ENCODE measurements around the gene ARID3A. TPM values are rescaled to one million over a fixed set of nuclear protein-coding genes. Genes with fewer than 3 reads are reported as not detected.

ARID3A gene
- total and polyA plus RNA-seq, 2 donors (not counting 3 experiments of a cell fraction or from before 2014, with no cell fraction given): 5.4 to 13.2 TPM

DNA sequence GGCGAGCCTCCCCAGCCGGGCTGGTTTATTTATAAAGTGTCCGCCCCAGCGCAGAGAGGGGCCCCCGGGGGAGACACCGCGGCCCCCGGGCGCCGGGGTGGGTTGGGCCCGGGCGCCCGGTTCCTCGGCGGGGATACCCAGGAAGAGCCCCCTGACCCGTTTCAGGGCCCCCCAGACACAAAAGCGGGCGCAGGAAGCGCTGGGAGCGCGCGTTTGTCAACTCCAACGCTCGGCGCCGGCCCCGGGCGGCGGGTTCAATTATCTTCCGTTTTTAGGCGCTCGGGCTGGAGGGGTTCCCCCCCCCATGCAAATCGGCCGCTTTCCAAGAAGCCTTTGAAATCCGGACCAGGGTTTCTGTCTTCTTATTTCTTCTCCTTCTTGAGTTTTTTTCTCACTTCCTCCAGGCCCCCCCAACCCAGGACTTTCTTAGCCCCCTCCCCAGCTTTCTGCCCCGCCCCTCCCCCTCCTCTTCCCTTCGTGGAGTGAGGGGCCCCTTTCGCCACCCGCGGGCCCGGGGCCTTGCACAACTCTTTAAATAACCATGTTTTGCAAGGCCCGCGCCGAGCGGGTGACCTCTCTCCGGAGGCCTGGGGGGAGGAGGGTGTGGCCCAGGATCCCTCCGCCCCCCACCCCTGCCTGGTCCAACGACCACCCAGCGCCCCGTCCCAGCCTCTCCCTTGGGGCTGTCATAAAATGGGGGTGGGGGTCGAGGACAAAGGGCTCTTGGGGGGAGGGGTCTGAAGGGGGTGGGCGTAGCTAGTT is 935 bp downstream of the ARID3A start:
- TF ChIP-seq EZH2 (IDR thresholded peaks at IDR 0.05; ENCODE audit: borderline replicate concordance, low read depth, low read length, severe bottlenecking) (no peak), MYC (IDR thresholded peaks at IDR 0.05; ENCODE audit: low read depth, low read length) (no peak), MAX (IDR thresholded peaks at IDR 0.05; ENCODE audit: insufficient read depth, insufficient read length) (no peak), POLR2AphosphoS5 (IDR thresholded peaks at IDR 0.05; ENCODE audit: insufficient read depth, low read depth, low read length) (no peak)
- Histone ChIP-seq H3K36me3 (ENCODE audit: control insufficient read depth in 2 of 2, extremely low read depth in 1 of 2, insufficient read depth in 2 of 2, low read length in 2 of 2) (no peaks in the 10 kb centered on the region), H3K4me3 (replicated peaks in 1 of 3; ENCODE audit: insufficient read depth in 1 of 3, low read depth in 1 of 3, low read length in 3 of 3) (peak overlapping the region; percentile 63 to 95 (median 85)), H3K9me3 (replicated peaks; ENCODE audit: control insufficient read depth, insufficient read depth, low read length) (no peaks in the 10 kb centered on the region), H3K9ac (replicated peaks; ENCODE audit: extremely low read depth, insufficient read depth, low read length) (peak overlapping the region; percentile 69), H3K4me1 (ENCODE audit: control insufficient read depth, extremely low read depth, insufficient read depth, low read length) (peaks cover 6% of the 10 kb centered on the region), H3K4me2 (ENCODE audit: insufficient read depth, low read length) (peak overlapping the region; percentile 67), H3K27me3 (ENCODE audit: control insufficient read depth in 2 of 2, insufficient read depth in 2 of 2, low read length in 2 of 2) (no peaks in the 10 kb centered on the region), H4K20me1 (replicated peaks; ENCODE audit: control insufficient read depth, extremely low read depth, insufficient read depth, low read length) (no peaks in the 10 kb centered on the region), H3K9me1 (replicated peaks; ENCODE audit: control insufficient read depth, extremely low read depth, insufficient read depth, low read length) (no peaks in the 10 kb centered on the region), H2AFZ (ENCODE audit: low read depth, low read length) (peak overlapping the region; percentile 37), H3K27ac (ENCODE audit: insufficient read depth, low read depth, low read length) (no peak overlapping the region), H3K79me2 (ENCODE audit: control insufficient read depth, insufficient read depth, low read length) (no peaks in the 10 kb centered on the region)
- ChIA-PET CTCF (no interaction called here), POLR2A (no interaction called here)
- DNase-seq (ENCODE audit: low read depth, low spot score) (no peak), FAIRE-seq (no peak)
- no TSS peak for BruUV-seq (replicated peaks)
- intact Hi-C loops (cut with micrococcal nuclease): no loop called here
- dilution Hi-C loops (cut with MboI; ENCODE audit: extremely low pct_ligation_motif_present, low sequenced_read_pairs): no loop called here

GRCh38 chr19:927351-927779 is 1.5 kb downstream of the ARID3A start:
- BruUV-seq (replicated peaks): no TSS peak
- TF ChIP-seq MAX (IDR thresholded peaks at IDR 0.05; ENCODE audit: insufficient read depth, insufficient read length) (no peak), EZH2 (IDR thresholded peaks at IDR 0.05; ENCODE audit: borderline replicate concordance, low read depth, low read length, severe bottlenecking) (no peak), FOS (IDR thresholded peaks at IDR 0.05; ENCODE audit: borderline replicate concordance, insufficient read depth, low read length) (no peak), GATA2 (IDR thresholded peaks at IDR 0.05; ENCODE audit: insufficient read depth, insufficient read length, low read depth, low read length) (no peak), MYC (IDR thresholded peaks at IDR 0.05; ENCODE audit: low read depth, low read length) (no peak), POLR2A (IDR thresholded peaks at IDR 0.05; ENCODE audit: low read depth, low read length) (no peak), POLR2AphosphoS5 (IDR thresholded peaks at IDR 0.05; ENCODE audit: insufficient read depth, low read depth, low read length) (no peak), JUN (IDR thresholded peaks at IDR 0.05; ENCODE audit: borderline replicate concordance, insufficient read depth, insufficient read length, low read depth) (no peak)
- TF ChIP-seq, protein P1, sequence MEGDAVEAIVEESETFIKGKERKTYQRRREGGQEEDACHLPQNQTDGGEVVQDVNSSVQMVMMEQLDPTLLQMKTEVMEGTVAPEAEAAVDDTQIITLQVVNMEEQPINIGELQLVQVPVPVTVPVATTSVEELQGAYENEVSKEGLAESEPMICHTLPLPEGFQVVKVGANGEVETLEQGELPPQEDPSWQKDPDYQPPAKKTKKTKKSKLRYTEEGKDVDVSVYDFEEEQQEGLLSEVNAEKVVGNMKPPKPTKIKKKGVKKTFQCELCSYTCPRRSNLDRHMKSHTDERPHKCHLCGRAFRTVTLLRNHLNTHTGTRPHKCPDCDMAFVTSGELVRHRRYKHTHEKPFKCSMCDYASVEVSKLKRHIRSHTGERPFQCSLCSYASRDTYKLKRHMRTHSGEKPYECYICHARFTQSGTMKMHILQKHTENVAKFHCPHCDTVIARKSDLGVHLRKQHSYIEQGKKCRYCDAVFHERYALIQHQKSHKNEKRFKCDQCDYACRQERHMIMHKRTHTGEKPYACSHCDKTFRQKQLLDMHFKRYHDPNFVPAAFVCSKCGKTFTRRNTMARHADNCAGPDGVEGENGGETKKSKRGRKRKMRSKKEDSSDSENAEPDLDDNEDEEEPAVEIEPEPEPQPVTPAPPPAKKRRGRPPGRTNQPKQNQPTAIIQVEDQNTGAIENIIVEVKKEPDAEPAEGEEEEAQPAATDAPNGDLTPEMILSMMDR (IDR thresholded peaks at IDR 0.05; ENCODE audit: extremely low read depth in 1 of 2, insufficient read depth in 1 of 2, low read depth in 1 of 2, low read length in 2 of 2): no peak
- Histone ChIP-seq H3K4me2 (ENCODE audit: insufficient read depth, low read length) (no peak overlapping the region), H3K4me3 (replicated peaks in 1 of 3; ENCODE audit: insufficient read depth in 1 of 3, low read depth in 1 of 3, low read length in 3 of 3) (peak overlapping the region in 1 of 3 experiments; percentile 95), H3K27ac (ENCODE audit: insufficient read depth, low read depth, low read length) (no peak overlapping the region), H4K20me1 (replicated peaks; ENCODE audit: control insufficient read depth, extremely low read depth, insufficient read depth, low read length) (no peaks in the 10 kb centered on the region), H3K9me3 (replicated peaks; ENCODE audit: control insufficient read depth, insufficient read depth, low read length) (no peaks in the 10 kb centered on the region), H3K79me2 (ENCODE audit: control insufficient read depth, insufficient read depth, low read length) (no peaks in the 10 kb centered on the region), H3K9me1 (replicated peaks; ENCODE audit: control insufficient read depth, extremely low read depth, insufficient read depth, low read length) (no peaks in the 10 kb centered on the region), H3K36me3 (ENCODE audit: control insufficient read depth in 2 of 2, extremely low read depth in 1 of 2, insufficient read depth in 2 of 2, low read length in 2 of 2) (no peaks in the 10 kb centered on the region), H3K27me3 (ENCODE audit: control insufficient read depth in 2 of 2, insufficient read depth in 2 of 2, low read length in 2 of 2) (no peaks in the 10 kb centered on the region), H2AFZ (ENCODE audit: low read depth, low read length) (no peak overlapping the region), H3K9ac (replicated peaks; ENCODE audit: extremely low read depth, insufficient read depth, low read length) (no peak overlapping the region), H3K4me1 (ENCODE audit: control insufficient read depth, extremely low read depth, insufficient read depth, low read length) (peaks cover 4% of the 10 kb centered on the region)
- CTCF ChIA-PET: no interaction called here
- intact Hi-C loops (cut with micrococcal nuclease) (no loop called here), dilution Hi-C loops (cut with MboI; ENCODE audit: extremely low pct_ligation_motif_present, low sequenced_read_pairs) (no loop called here)
- FAIRE-seq: no peak
- POLR2A ChIA-PET: no interaction called here
- no peak for DNase-seq (ENCODE audit: low read depth, low spot score)
